Stimulated activated CD4-positive, alpha-beta T cell treated with anti-CD3 and anti-CD28 coated beads, Interleukin-1b, Interleukin-23, amount 100 ng/mL, for 24 hours (primary cell): ENCODE results near the gene MAPK8IP2.
"Not testable (repeated sequence)": the region's sequence is repeated elsewhere in the genome, so short reads cannot be mapped to it uniquely, and the experiment has no call there.

Source experiments
- DNase-seq, 4 experiments: peaks; one replicate each; pipeline ENCODE4 v3.0.0-alpha.2; 2020; ENCODE audit warnings: low read depth in 4 of 4, low spot score in 1 of 4

MAPK8IP2 gene

GRCh38 chr22:50599816-50600455, 657 bp upstream of the MAPK8IP2 start:
- DNase-seq = peak in 3 of 4 experiments; percentile 37 to 46 (median 44)

GRCh38 chr22:50600967-50601668, 525 bp downstream of the MAPK8IP2 start:
- DNase-seq = no peak

DNA sequence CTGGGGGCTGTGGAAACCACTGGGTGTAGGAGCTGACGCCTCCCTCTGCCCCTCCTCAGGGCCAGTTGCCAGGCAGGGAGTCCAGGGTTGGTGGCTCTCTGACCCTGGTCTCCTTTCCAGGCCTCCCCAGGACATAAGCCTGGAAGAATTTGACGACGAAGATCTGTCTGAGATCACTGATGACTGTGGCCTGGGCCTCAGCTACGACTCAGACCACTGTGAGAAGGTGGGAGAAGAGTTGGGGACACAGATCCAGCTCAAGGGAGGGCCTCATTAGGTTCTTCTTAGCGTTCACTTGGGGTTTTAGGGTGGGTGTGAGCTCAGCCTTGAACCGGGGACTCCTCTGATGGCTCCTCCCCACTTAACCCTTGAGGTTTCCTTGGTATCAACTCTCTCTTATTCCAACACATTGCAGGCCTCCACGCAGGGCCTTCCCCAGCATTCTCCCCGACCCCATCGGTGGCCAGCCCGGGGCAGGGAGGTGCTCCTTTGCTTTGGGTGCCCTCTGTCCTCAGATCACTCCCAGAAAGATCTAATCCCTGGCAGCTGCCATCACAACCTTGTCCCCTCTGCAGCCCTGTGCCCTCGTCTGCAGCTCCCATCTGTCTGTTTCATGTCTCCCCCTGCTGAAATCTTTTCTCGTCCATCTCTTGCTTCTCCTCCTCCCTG, 1.2 kb downstream of the MAPK8IP2 start:
- no peak for DNase-seq

DNA sequence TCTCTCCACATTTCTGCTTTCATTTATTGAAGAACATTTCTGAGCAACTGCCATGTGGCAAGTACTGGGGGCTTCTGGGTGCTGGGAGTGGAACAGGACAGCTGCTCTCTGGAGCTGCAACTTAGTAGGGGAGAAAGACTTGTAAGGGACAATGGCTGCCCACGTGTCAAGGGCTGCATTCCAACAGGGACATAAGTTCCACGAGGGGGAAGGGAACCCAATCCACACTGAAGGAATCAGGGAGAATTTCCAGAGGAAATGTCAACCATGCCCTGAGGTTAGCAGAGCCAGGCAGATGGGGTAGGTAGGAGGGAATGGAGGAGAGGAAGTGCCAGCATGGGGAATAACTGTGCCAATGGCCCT, 1.7 kb downstream of the MAPK8IP2 start:
- DNase-seq = no peak

DNA sequence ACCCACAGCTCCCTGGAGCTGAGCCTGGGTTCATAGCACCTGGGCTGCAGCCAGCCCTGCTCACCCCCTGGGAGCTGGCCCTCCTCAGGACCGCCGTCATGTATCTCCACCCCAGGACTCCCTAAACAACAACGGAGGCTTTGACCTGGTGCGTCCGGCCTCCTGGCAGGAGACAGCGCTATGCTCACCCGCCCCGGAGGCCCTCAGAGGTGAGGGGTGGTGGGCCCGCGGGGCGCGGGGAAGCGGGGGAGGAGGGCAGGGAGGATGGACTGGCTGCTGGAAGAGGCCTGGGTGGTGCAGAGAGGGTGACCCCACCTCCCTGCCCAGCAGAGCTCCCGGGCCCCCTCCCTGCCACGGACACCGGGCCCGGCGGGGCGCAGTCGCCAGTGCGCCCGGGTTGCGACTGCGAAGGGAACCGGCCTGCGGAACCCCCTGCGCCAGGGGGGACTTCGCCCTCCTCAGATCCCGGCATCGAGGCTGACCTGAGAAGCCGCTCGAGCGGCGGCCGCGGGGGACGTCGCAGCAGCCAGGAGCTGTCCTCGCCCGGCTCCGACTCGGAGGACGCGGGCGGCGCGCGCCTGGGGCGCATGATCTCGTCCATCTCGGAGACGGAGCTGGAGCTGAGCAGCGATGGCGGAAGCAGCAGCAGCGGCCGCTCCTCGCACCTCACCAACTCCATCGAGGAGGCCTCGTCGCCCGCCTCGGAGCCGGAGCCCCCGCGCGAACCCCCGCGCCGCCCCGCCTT, 3.1 kb downstream of the MAPK8IP2 start:
- DNase-seq = no peak

- no peak for DNase-seq
Observed at GRCh38 chr22:50604256-50605001, 3.8 kb downstream of the MAPK8IP2 start.

DNA sequence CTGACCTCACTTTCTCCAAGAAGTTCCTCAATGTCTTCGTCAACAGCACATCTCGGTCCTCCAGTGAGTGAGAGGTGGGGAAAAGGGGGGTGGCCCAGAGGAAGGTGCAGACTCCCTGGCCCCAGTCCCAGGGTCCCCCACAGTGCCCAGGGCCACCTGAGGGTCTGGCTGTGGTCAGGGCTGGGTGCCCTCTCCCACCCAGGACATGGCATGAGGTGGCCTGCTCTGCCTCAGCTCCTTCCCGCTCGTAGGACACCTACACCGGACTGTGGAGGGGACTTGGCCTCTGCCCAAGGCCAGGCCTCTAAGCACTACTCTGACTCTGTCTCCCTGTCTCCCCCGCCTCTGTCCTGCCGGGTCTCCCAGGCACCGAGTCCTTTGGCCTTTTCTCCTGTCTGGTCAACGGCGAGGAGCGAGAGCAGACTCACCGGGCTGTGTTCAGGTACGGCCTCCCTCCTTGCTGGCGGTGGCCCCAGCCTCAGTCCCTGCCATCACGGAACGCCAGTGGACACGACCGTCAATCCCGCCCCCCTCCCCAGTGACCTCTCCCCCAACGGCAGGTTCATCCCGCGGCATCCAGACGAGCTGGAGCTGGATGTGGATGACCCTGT, 4.5 kb downstream of the MAPK8IP2 start:
- DNase-seq = no peak

DNA sequence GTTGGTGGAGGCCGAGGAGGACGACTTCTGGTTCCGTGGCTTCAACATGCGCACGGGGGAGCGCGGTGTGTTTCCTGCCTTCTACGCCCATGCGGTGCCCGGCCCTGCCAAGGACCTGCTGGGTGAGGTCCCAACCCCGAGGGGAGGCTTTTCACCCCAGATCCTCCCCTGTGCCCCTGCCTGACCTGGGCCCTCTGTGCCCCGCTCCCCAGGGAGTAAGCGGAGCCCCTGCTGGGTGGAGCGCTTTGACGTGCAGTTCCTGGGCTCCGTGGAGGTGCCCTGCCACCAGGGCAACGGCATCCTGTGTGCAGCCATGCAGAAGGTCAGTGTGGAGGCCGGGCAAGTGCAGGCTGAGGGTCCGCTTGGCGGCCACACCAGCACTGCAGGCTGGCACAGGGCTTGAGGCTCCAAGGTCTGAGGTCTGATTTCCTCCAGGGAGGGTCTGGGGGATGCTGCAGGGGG, 5.1 kb downstream of the MAPK8IP2 start:
- DNase-seq = no peak

DNA sequence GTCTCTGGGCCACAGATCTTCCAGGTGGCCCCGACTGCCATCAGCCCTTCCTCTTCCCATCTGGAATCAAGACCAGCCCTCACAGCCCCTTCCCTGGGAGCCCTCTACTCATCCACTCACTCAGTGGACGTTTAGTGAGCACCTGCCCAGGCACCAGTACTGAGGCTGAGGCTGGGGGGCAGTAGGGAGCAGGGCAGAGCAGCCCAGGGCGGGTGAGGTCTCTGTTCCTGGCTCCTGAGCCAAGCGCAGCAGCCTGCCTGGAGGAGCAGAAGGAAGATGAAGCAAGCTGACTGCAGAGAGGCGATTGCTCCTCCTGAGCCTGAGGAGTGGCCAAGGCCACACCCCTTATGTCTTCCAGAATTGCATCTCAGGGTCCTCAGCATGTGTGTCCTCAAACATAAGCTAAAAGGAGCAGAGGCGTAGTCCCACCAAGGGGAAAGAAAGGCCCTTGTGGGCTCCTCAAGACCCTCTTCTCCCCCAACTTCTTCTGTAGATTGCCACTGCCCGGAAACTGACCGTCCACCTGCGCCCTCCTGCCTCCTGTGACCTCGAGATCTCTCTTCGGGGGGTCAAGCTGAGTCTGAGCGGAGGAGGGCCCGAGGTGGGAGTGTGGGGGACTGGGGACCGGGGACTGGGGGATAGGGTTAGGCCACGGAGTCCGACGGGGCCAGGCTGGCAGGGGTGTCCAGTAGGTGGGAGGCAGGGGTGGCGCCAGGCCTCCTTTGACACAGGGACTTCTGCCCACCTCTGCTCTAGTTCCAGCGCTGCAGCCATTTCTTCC, 5.8 kb downstream of the MAPK8IP2 start:
- DNase-seq = no peak

GRCh38 chr22:50606946-50607658, 6.5 kb downstream of the MAPK8IP2 start:
- DNase-seq = no peak

DNA sequence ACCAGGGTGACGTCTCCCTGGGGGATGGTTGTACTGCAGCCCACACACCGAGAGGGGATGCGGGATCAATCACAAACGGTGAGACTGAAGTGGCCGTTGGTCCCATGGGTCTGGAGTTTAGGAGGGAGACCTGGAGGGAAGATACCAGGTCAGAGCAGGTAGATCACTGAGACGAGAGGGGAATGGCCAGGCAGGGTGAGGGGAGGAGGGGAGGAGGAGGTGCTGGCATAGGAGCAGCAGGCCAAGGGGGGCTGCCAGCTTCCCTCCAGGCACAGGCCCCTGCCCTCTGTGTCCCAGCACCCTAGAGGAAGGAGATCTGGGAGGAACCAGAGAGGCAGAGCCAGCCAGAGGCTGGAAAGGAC, 7.0 kb downstream of the MAPK8IP2 start:
- no peak for DNase-seq

GRCh38 chr22:50608058-50608840, 7.7 kb downstream of the MAPK8IP2 start:
- not testable (repeated sequence) for DNase-seq

DNA sequence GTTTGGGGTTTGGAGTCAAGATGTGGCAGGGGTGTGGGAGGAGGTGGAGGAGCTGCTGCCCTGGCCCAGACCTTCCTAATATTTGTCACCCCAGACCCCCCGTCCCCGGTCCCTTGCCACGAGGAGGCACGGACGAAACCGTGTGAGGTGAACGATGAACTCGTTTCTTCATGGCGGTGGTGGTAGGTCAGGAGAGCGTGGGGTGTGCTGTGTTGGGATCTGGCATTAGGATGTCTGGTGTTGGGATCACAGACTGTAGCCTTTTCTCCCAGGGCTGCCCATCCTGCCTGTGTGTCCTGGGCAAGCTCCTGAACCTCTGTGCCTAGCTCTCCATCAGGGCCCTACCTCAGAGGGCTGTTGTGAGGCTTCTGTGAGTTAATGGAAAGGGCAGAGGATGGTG, 8.4 kb downstream of the MAPK8IP2 start:
- DNase-seq = no peak

DNA sequence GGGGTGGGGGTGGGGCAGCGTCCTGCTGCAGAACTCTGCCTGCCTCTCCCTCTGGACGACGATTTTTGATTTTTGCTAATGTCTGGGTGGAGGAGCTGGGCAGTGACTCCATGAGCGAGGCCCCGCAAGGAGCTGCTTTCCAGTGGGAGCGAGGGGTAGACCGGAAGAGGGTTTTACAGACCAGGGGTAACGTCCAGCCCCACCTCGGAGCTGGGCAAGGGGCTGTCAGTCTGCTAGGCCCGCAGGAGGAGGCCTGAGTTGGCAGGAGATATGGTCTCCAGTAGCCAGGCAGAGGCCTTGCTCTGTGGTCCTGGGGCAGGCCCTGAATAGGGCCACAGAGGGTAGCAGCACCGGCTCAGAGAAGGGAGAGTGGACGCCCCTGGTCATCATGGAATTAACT, 9.0 kb downstream of the MAPK8IP2 start:
- no peak for DNase-seq

GRCh38 chr22:50610041-50610451, 9.5 kb downstream of the MAPK8IP2 start:
- DNase-seq = no peak

DNA sequence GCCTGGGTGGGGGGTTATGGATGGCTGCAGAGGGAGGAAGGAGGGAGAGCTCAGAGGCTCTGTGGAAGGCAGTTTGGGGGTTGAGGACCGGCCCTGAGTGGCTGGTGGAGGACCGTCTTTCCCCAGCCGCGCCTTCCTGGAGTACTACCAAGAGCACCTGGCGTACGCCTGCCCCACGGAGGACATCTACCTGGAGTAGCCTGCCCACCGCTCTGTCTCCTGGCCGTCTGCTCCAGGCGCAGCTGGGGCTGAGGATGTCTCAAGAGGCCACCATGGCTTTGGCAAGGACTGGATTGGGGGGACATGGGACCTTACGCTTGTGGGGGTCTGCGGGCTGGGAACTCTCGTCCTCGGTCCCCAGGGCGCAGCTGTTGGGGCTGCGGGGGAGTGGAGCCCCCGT, 10.0 kb downstream of the MAPK8IP2 start:
- DNase-seq = no peak

- DNase-seq = no peak
Observed at GRCh38 chr22:50611341-50612060, 10.9 kb downstream of the MAPK8IP2 start.

- no peak for DNase-seq
Observed at GRCh38 chr22:50612168-50612527, 11.6 kb downstream of the MAPK8IP2 start.
